Thyroid gland (tissue), 4 donors: ENCODE results near the gene CD38. TPM values are rescaled to one million over a fixed set of nuclear protein-coding genes. Genes with fewer than 3 reads are reported as not detected.
"Not testable (repeated sequence)": the region's sequence is repeated elsewhere in the genome, so short reads cannot be mapped to it uniquely, and the experiment has no call there.

ENCODE experiments used
- DNase-seq, 2 donors: peaks; one replicate each; pipeline ENCODE4 v3.0.0-alpha.2; 2019
- H3K27ac ChIP-seq, 3 donors: fragments of 200-600 bp; sonication (generic); 1 replicate in 2 of 3; 2 replicates in 1 of 3; pipeline ENCODE4 v1.5.1; 2016 to 2019; ENCODE audit warnings: mild to moderate bottlenecking in 1 of 3, moderate library complexity in 1 of 3
- H3K27me3 ChIP-seq: fragments of 200-600 bp; sonication (generic); one replicate; pipeline ENCODE4 v1.5.1; 2019
- H3K36me3 ChIP-seq, 2 donors: fragments of 200-600 bp; sonication (generic); one replicate each; pipeline ENCODE4 v1.5.1; 2016 to 2019
- H3K4me1 ChIP-seq, 2 donors: fragments of 200-600 bp; sonication (generic); one replicate each; pipeline ENCODE4 v1.5.1; 2017 to 2019
- H3K4me3 ChIP-seq, 3 donors: fragments of 200-600 bp; sonication (generic); replicated peaks in 1 of 3; 1 replicate in 2 of 3; 2 replicates in 1 of 3; pipeline ENCODE4 v1.5.1; 2016; ENCODE audit warnings: mild to moderate bottlenecking in 1 of 3
- H3K9me3 ChIP-seq: fragments of 200-600 bp; sonication (generic); one replicate; pipeline ENCODE4 v1.5.1; 2017
- CTCF ChIP-seq, 6 experiments: fragments of 200-600 bp in 3 of 6; fragments of 450-650 bp in 3 of 6; sonication (generic) in 3 of 6; IDR thresholded peaks; one replicate each; pipeline ENCODE4 v1.5.1; 2016 to 2019; ENCODE audit warnings: antibody characterized with exemption in 6 of 6, mild to moderate bottlenecking in 2 of 6, inconsistent platforms in 1 of 6, moderate library complexity in 1 of 6
- POLR2A ChIP-seq, 2 donors: fragments of 450-650 bp; IDR thresholded peaks; one replicate each; pipeline ENCODE4 v1.6.1; 2017; ENCODE audit warnings: antibody characterized with exemption in 2 of 2, mild to moderate bottlenecking in 2 of 2, moderate library complexity in 1 of 2
- WGBS, 2 donors: methylation state at CpG; one replicate each; pipeline ENCODE4 v1.1.5; 2017; 5-methylcytosine and 5-hydroxymethylcytosine counted together
- intact Hi-C: fragments of 100-400 bp; cut with DNase I; formaldehyde crosslinking; loops from one replicate; pipeline ENCODE4 v1.15.1; 2023
- total RNA-seq, 4 donors: library from RNA; depleted of rRNA; stranded (reverse); fragments of >200 nt; gene quantifications; one replicate each; pipeline ENCODE4 v1.2.3, GENCODE V29; 2016

Gene CD38
- total RNA-seq, 4 donors from 2014 or later = 3.7 to 13.3 (median 9.5) TPM

DNA sequence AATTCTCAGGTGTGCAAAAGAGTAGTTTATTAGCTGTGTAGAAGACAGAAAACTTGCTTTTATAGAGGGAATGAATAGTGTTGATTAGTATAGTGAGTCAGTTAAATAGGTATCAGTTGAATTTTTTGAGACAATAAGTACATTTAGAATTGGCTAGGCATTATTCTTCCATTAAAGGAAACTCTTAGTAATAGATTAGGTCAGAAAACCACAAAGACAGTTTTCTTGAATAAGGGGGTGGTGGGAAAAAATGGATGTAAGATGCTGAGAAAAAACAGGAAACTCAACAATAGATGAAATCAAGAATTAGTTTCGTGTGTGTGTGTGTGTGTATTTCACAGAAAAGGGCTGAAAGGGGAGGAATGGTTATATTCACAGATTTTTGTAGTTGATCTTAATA is 16.8 kb downstream of the CD38 start:
- no peak for DNase-seq
- no peaks in the 10 kb centered on the region for H3K27me3 ChIP-seq
- H3K27ac ChIP-seq = no peak overlapping the region
- TF ChIP-seq POLR2A (IDR thresholded peaks at IDR 0.05) = no peak
- no peak for TF ChIP-seq CTCF (IDR thresholded peaks at IDR 0.05)
- WGBS, 2 donors = 76 to 81% methylated on average over 1 of the region's 1 CpG
- no peak overlapping the region for H3K4me3 ChIP-seq
- intact Hi-C loops = no loop called here
- no peaks in the 10 kb centered on the region for H3K36me3 ChIP-seq
- no peaks in the 10 kb centered on the region for H3K9me3 ChIP-seq
- H3K4me1 ChIP-seq = no peaks in the 10 kb centered on the region

GRCh38 chr4:15797320-15797719 is 19.2 kb downstream of the CD38 start:
- 73 to 82% methylated on average over 5 of the region's 5 CpGs for WGBS, 2 donors

GRCh38 chr4:15799141-15799540 is 21.0 kb downstream of the CD38 start:
- no peaks in the 10 kb centered on the region for H3K36me3 ChIP-seq
- no peak for DNase-seq
- TF ChIP-seq POLR2A (IDR thresholded peaks at IDR 0.05) = no peak
- TF ChIP-seq CTCF (IDR thresholded peaks at IDR 0.05) = no peak
- no peaks in the 10 kb centered on the region for H3K27me3 ChIP-seq
- no peak overlapping the region for H3K27ac ChIP-seq
- no peak overlapping the region for H3K4me3 ChIP-seq
- no peaks in the 10 kb centered on the region for H3K4me1 ChIP-seq
- no peaks in the 10 kb centered on the region for H3K9me3 ChIP-seq
- intact Hi-C loops = no loop called here
- WGBS, 2 donors = 92 to 93% methylated on average over 4 of the region's 4 CpGs

More at GRCh38 chr4:15797320-15797719, 19.2 kb downstream of the CD38 start:
- intact Hi-C loops = no loop called here
- no peak for DNase-seq
- Histone ChIP-seq H3K4me1 (no peaks in the 10 kb centered on the region), H3K27me3 (no peaks in the 10 kb centered on the region), H3K27ac (no peak overlapping the region), H3K4me3 (no peak overlapping the region), H3K36me3 (no peaks in the 10 kb centered on the region), H3K9me3 (no peaks in the 10 kb centered on the region)
- TF ChIP-seq POLR2A (IDR thresholded peaks at IDR 0.05) = no peak
- TF ChIP-seq CTCF (IDR thresholded peaks at IDR 0.05) = no peak

GRCh38 chr4:15799701-15800100 is 21.6 kb downstream of the CD38 start:
- TF ChIP-seq POLR2A (IDR thresholded peaks at IDR 0.05) = no peak
- no peak for TF ChIP-seq CTCF (IDR thresholded peaks at IDR 0.05)
- 58 to 68% methylated on average over 2 of the region's 2 CpGs for WGBS, 2 donors

DNA sequence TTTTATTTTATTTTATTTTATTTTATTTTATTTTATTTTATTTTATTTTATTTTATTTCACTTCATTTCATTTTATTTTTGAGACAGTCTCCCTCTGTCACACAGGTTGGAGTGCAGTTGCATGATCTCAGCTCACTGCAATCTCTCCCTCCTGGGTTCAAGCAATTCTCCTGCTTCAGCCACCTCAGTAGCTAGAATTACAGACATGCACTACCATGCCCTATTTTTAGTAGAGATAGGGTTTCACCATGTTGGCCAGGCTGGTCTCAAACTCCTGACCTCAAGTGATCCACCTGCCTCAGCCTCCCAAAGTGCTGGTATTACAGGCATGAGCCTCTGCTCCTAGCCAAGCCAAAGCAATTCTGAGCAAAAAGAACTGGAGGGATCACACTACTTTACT is 24.4 kb downstream of the CD38 start:
- not testable (repeated sequence) for H3K9me3 ChIP-seq, H3K27me3 ChIP-seq, H3K27ac ChIP-seq, H3K36me3 ChIP-seq, DNase-seq, H3K4me3 ChIP-seq, H3K4me1 ChIP-seq
- intact Hi-C loops = loop anchor here (10.0 kb wide), 1 partner anchor 202 kb away; no protein-coding TSS in a partner anchor

More at GRCh38 chr4:15799701-15800100, 21.6 kb downstream of the CD38 start:
- Histone ChIP-seq H3K36me3 (no peaks in the 10 kb centered on the region), H3K4me1 (no peaks in the 10 kb centered on the region), H3K4me3 (no peak overlapping the region), H3K27ac (no peak overlapping the region), H3K9me3 (no peaks in the 10 kb centered on the region), H3K27me3 (no peaks in the 10 kb centered on the region)
- no peak for DNase-seq
- intact Hi-C loops = loop anchor here (10.0 kb wide), 1 partner anchor 205 kb away; no protein-coding TSS in a partner anchor
